Sigmoid colon (tissue), 4 donors: Measurements from ENCODE around the gene ADCY5.

ENCODE experiments used
- POLR2A ChIP-seq, 2 donors: fragments of 450-650 bp; IDR thresholded peaks; one replicate each; pipeline ENCODE4 v1.6.1; 2016; ENCODE audit warnings: antibody characterized with exemption in 2 of 2, mild to moderate bottlenecking in 2 of 2, moderate library complexity in 2 of 2
- POLR2AphosphoS5 ChIP-seq, 4 donors: sonication (generic); formaldehyde crosslinking; IDR thresholded peaks; one replicate each; pipeline ENCODE4 v1.6.1; 2017; ENCODE audit warnings: antibody characterized with exemption in 4 of 4

DNA sequence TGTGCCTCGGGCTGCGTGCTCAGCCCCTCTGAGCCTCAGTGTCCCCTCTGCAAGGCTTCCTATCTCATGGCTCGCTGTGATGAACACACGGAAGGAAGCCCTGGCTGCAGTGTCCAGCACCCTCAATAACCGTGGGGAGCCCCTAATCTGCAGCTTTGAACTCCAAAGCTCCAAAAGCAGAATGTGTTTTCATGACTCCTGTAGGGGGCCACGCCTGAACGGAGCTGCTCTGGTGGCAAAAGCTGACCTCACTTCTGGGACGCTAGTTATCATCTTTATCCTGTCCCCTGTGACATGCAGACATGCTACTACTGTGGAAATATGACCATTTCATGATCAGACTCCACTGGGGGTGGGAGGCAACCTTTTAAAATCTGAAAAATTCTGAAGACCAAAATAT, 148.3 kb downstream of the ADCY5 start:
- no peak for TF ChIP-seq POLR2AphosphoS5 (IDR thresholded peaks at IDR 0.05)
- no peak for TF ChIP-seq POLR2A (IDR thresholded peaks at IDR 0.05)
